Suprapubic skin (tissue), 4 donors: ENCODE measurements around the gene CDH4. TPM values are rescaled to one million over a fixed set of nuclear protein-coding genes. Genes with fewer than 3 reads are reported as not detected.

Source experiments
- DNase-seq, 2 donors: peaks; one replicate each; pipeline ENCODE4 v3.0.0-alpha.2; 2019; ENCODE audit warnings: low spot score in 2 of 2
- H3K27ac ChIP-seq: fragments of 200-600 bp; sonication (generic); one replicate; pipeline ENCODE4 v1.5.1; 2019
- H3K27me3 ChIP-seq: fragments of 200-600 bp; sonication (generic); one replicate; pipeline ENCODE4 v1.5.1; 2019
- H3K36me3 ChIP-seq: fragments of 200-600 bp; sonication (generic); one replicate; pipeline ENCODE4 v1.5.1; 2019
- H3K4me1 ChIP-seq: fragments of 200-600 bp; sonication (generic); one replicate; pipeline ENCODE4 v1.5.1; 2019
- H3K4me3 ChIP-seq: fragments of 200-600 bp; sonication (generic); one replicate; pipeline ENCODE4 v1.5.1; 2019; ENCODE audit warnings: mild to moderate bottlenecking
- H3K9me3 ChIP-seq: fragments of 200-600 bp; sonication (generic); one replicate; pipeline ENCODE4 v1.5.1; 2019
- CTCF ChIP-seq, 2 donors: fragments of 200-600 bp in 1 of 2; fragments of 450-650 bp in 1 of 2; sonication (generic) in 1 of 2; IDR thresholded peaks; one replicate each; pipeline ENCODE4 v1.5.1; 2016 to 2019; ENCODE audit warnings: antibody characterized with exemption in 2 of 2, mild to moderate bottlenecking in 1 of 2, moderate library complexity in 1 of 2
- EP300 ChIP-seq: sonication (generic); formaldehyde crosslinking; IDR thresholded peaks from one replicate; pipeline ENCODE4 v1.6.1; 2017; ENCODE audit warnings: antibody characterized with exemption
- POLR2A ChIP-seq, 2 donors: fragments of 450-650 bp; IDR thresholded peaks; one replicate each; pipeline ENCODE4 v1.6.1; 2017; ENCODE audit warnings: antibody characterized with exemption in 2 of 2, mild to moderate bottlenecking in 2 of 2, moderate library complexity in 2 of 2
- POLR2AphosphoS5 ChIP-seq, 3 donors: sonication (generic); formaldehyde crosslinking; IDR thresholded peaks; one replicate each; pipeline ENCODE4 v1.6.1; 2017; ENCODE audit warnings: antibody characterized with exemption in 3 of 3
- WGBS: methylation state at CpG from one replicate; pipeline ENCODE4 v1.1.5; 2018; 5-methylcytosine and 5-hydroxymethylcytosine counted together
- total RNA-seq, 4 donors: library from RNA; depleted of rRNA; stranded (reverse); fragments of >200 nt; gene quantifications; one replicate each; pipeline ENCODE4 v1.1.0, GENCODE V29; 2016

The CDH4 gene
- total RNA-seq, 4 donors from 2014 or later: 0.91 to 5.9 (median 2.6) TPM

GRCh38 chr20:61541537-61541936, 289.5 kb downstream of the CDH4 start:
- peaks cover 4% of the 10 kb centered on the region for H3K27me3 ChIP-seq
- TF ChIP-seq POLR2A (IDR thresholded peaks at IDR 0.05) (no peak), EP300 (no peak), POLR2AphosphoS5 (IDR thresholded peaks at IDR 0.05) (no peak), CTCF (IDR thresholded peaks at IDR 0.05) (no peak)
- WGBS: 72% methylated on average over 7 of the region's 7 CpGs
- no peak for DNase-seq
- H3K4me1 ChIP-seq: no peaks in the 10 kb centered on the region
- H3K27ac ChIP-seq: no peak overlapping the region
- no peaks in the 10 kb centered on the region for H3K36me3 ChIP-seq
- H3K4me3 ChIP-seq: no peak overlapping the region
- H3K9me3 ChIP-seq: no peaks in the 10 kb centered on the region

- DNase-seq: no peak
- WGBS: 55% methylated on average over 8 of the region's 8 CpGs
- H3K4me1 ChIP-seq: no peaks in the 10 kb centered on the region
- TF ChIP-seq EP300 (no peak), POLR2AphosphoS5 (IDR thresholded peaks at IDR 0.05) (no peak), POLR2A (IDR thresholded peaks at IDR 0.05) (no peak), CTCF (IDR thresholded peaks at IDR 0.05) (no peak)
- H3K9me3 ChIP-seq: no peaks in the 10 kb centered on the region
- no peak overlapping the region for H3K4me3 ChIP-seq
- H3K27ac ChIP-seq: no peak overlapping the region
- H3K27me3 ChIP-seq: no peaks in the 10 kb centered on the region
- H3K36me3 ChIP-seq: no peaks in the 10 kb centered on the region
Observed at GRCh38 chr20:61543086-61543485, 291.0 kb downstream of the CDH4 start.

- no peak overlapping the region for H3K27ac ChIP-seq
Observed at GRCh38 chr20:61543931-61544745, 292.1 kb downstream of the CDH4 start.

GRCh38 chr20:61544910-61545889, 293.1 kb downstream of the CDH4 start:
- TF ChIP-seq POLR2AphosphoS5 (IDR thresholded peaks at IDR 0.05): no peak
- no peak for TF ChIP-seq EP300
- no peak for TF ChIP-seq POLR2A (IDR thresholded peaks at IDR 0.05)
- no peak for TF ChIP-seq CTCF (IDR thresholded peaks at IDR 0.05)
- no peaks in the 10 kb centered on the region for H3K4me1 ChIP-seq
- no peaks in the 10 kb centered on the region for H3K9me3 ChIP-seq
- no peak for DNase-seq
- no peaks in the 10 kb centered on the region for H3K36me3 ChIP-seq
- H3K27ac ChIP-seq: no peak overlapping the region
- H3K27me3 ChIP-seq: peaks cover 8% of the 10 kb centered on the region
- WGBS: 88% methylated on average over 35 of the region's 35 CpGs
- H3K4me3 ChIP-seq: no peak overlapping the region

More at GRCh38 chr20:61543931-61544745, 292.1 kb downstream of the CDH4 start:
- no peak for DNase-seq
- H3K27me3 ChIP-seq: no peaks in the 10 kb centered on the region
- H3K4me1 ChIP-seq: no peaks in the 10 kb centered on the region
- H3K4me3 ChIP-seq: no peak overlapping the region
- H3K9me3 ChIP-seq: no peaks in the 10 kb centered on the region
- no peak for TF ChIP-seq POLR2A (IDR thresholded peaks at IDR 0.05)
- TF ChIP-seq POLR2AphosphoS5 (IDR thresholded peaks at IDR 0.05): no peak
- TF ChIP-seq CTCF (IDR thresholded peaks at IDR 0.05): no peak
- no peak for TF ChIP-seq EP300
- H3K36me3 ChIP-seq: no peaks in the 10 kb centered on the region
- WGBS: 91% methylated on average over 22 of the region's 34 CpGs

- Histone ChIP-seq H3K4me3 (no peak overlapping the region), H3K4me1 (no peaks in the 10 kb centered on the region), H3K9me3 (no peaks in the 10 kb centered on the region), H3K27me3 (peaks cover 9% of the 10 kb centered on the region), H3K36me3 (no peaks in the 10 kb centered on the region), H3K27ac (no peak overlapping the region)
- no peak for DNase-seq
- 91% methylated on average over 12 of the region's 12 CpGs for WGBS
- TF ChIP-seq POLR2A (IDR thresholded peaks at IDR 0.05): no peak
- TF ChIP-seq CTCF (IDR thresholded peaks at IDR 0.05): no peak
- no peak for TF ChIP-seq POLR2AphosphoS5 (IDR thresholded peaks at IDR 0.05)
- TF ChIP-seq EP300: no peak
Observed at GRCh38 chr20:61546641-61547040, 294.6 kb downstream of the CDH4 start.
